SK-N-SH treated with all-trans-retinoic acid at 6 μM for 48 hours (cell line): Measurements from ENCODE around the gene LRIT2.

Source experiments
- ATAC-seq: fragments of 200-7000 bp; cut with Tn5 transposase; 3 replicates; pipeline ENCODE4 v1.9.1; 2020; ENCODE audit warnings: mild to moderate bottlenecking, moderate library complexity
- ARNTL ChIP-seq: fragments of 450-650 bp; formaldehyde crosslinking; IDR thresholded peaks from 2 replicates; pipeline ENCODE4 v1.5.0; 2020; ENCODE audit warnings: low read depth, mild to moderate bottlenecking, moderate library complexity, borderline replicate concordance
- BACH2 ChIP-seq: fragments of 250-450 bp; sonication (Bioruptor Pico); IDR thresholded peaks from 2 replicates; pipeline ENCODE4 v1.9.0; 2021; ENCODE audit warnings: mild to moderate bottlenecking, borderline replicate concordance
- CREB5 ChIP-seq: fragments of 250-450 bp; sonication (Bioruptor Pico); IDR thresholded peaks from 2 replicates; pipeline ENCODE4 v1.5.1; 2020; ENCODE audit warnings: low read depth, mild to moderate bottlenecking, moderate library complexity
- CSDC2 ChIP-seq: fragments of 250-450 bp; sonication (Bioruptor Pico); IDR thresholded peaks from 2 replicates; pipeline ENCODE4 v1.5.0; 2020; ENCODE audit warnings: mild to moderate bottlenecking, moderate library complexity
- CSRNP3 ChIP-seq: fragments of 250-450 bp; sonication (Bioruptor Pico); IDR thresholded peaks from 2 replicates; pipeline ENCODE4 v1.5.1; 2021; ENCODE audit warnings: mild to moderate bottlenecking, moderate library complexity
- ESRRG ChIP-seq: fragments of 250-450 bp; sonication (Bioruptor Pico); IDR thresholded peaks from 2 replicates; pipeline ENCODE4 v1.6.1; 2021; ENCODE audit warnings: mild to moderate bottlenecking
- GLIS3 ChIP-seq: fragments of 250-450 bp; sonication (Bioruptor Pico); IDR thresholded peaks from 2 replicates; pipeline ENCODE4 v1.5.0; 2020; ENCODE audit warnings: mild to moderate bottlenecking, moderate library complexity
- ISL1 ChIP-seq: fragments of 250-450 bp; sonication (Bioruptor Pico); IDR thresholded peaks from 2 replicates; pipeline ENCODE4 v2.1.2; 2022; ENCODE audit warnings: mild to moderate bottlenecking, moderate library complexity
- OSR1 ChIP-seq: fragments of 250-450 bp; sonication (Bioruptor Pico); IDR thresholded peaks from 2 replicates; pipeline ENCODE4 v1.8.0; 2022; ENCODE audit warnings: moderate library complexity, mild to moderate bottlenecking, inconsistent platforms
- PPARA ChIP-seq: fragments of 250-450 bp; sonication (Bioruptor Pico); IDR thresholded peaks from 2 replicates; pipeline ENCODE4 v1.5.0; 2020; ENCODE audit warnings: mild to moderate bottlenecking, borderline replicate concordance
- RARB ChIP-seq: fragments of 250-450 bp; sonication (Bioruptor Pico); IDR thresholded peaks from 2 replicates; pipeline ENCODE4 v1.8.0; 2021; ENCODE audit warnings: mild to moderate bottlenecking, moderate library complexity
- SNAI2 ChIP-seq: fragments of 250-450 bp; sonication (Bioruptor Pico); IDR thresholded peaks from 2 replicates; pipeline ENCODE4 v1.5.0; 2020; ENCODE audit warnings: mild to moderate bottlenecking, moderate library complexity
- TCF4 ChIP-seq: fragments of 250-450 bp; sonication (Bioruptor Pico); IDR thresholded peaks from 2 replicates; pipeline ENCODE4 v1.8.0; 2021; ENCODE audit warnings: mild to moderate bottlenecking, moderate library complexity, borderline replicate concordance
- TOX ChIP-seq: fragments of 250-450 bp; sonication (Bioruptor Pico); IDR thresholded peaks from 2 replicates; pipeline ENCODE4 v1.8.0; 2021; ENCODE audit warnings: mild to moderate bottlenecking, moderate library complexity, borderline replicate concordance
- ZC3H10 ChIP-seq: fragments of 250-450 bp; sonication (Bioruptor Pico); IDR thresholded peaks from 2 replicates; pipeline ENCODE4 v1.5.1; 2021; ENCODE audit warnings: mild to moderate bottlenecking, moderate library complexity
- ZFP3 ChIP-seq: fragments of 250-450 bp; sonication (Bioruptor Pico); IDR thresholded peaks from 2 replicates; pipeline ENCODE4 v1.5.0; 2020; ENCODE audit warnings: mild to moderate bottlenecking, moderate library complexity
- ZFP30 ChIP-seq: fragments of 450-650 bp; formaldehyde crosslinking; IDR thresholded peaks from 2 replicates; pipeline ENCODE4 v1.5.0; 2022; ENCODE audit warnings: mild to moderate bottlenecking, moderate library complexity
- ZNF565 ChIP-seq: fragments of 450-650 bp; formaldehyde crosslinking; conservative IDR thresholded peaks from 2 replicates; pipeline ENCODE4 v1.5.0; 2020; ENCODE audit warnings: low read depth, mild to moderate bottlenecking, moderate library complexity
- ZNF70 ChIP-seq: fragments of 450-650 bp; formaldehyde crosslinking; IDR thresholded peaks from 2 replicates; pipeline ENCODE4 v1.5.0; 2020; ENCODE audit warnings: mild to moderate bottlenecking, moderate library complexity
- ZNF8 ChIP-seq: fragments of 450-650 bp; formaldehyde crosslinking; IDR thresholded peaks from 2 replicates; pipeline ENCODE4 v1.5.0; 2020; ENCODE audit warnings: mild to moderate bottlenecking, moderate library complexity
- TF ChIP-seq, protein P1 (sequence below): fragments of 250-450 bp; sonication (Bioruptor Pico); IDR thresholded peaks from 2 replicates; pipeline ENCODE4 v1.8.0; 2021; ENCODE audit warnings: low read depth, mild to moderate bottlenecking, moderate library complexity, borderline replicate concordance
- TF ChIP-seq, protein P2 (sequence below): fragments of 250-450 bp; sonication (Bioruptor Pico); IDR thresholded peaks from 2 replicates; pipeline ENCODE4 v1.5.0; 2020; ENCODE audit warnings: mild to moderate bottlenecking, moderate library complexity

Gene LRIT2

GRCh38 chr10:84193327-84193726 is 32.0 kb downstream of the LRIT2 start:
- no peak for ATAC-seq
- no peak for TF ChIP-seq ISL1 (CRISPR knock-in tag)
- no peak for TF ChIP-seq CREB5 (CRISPR knock-in tag)
- TF ChIP-seq, protein P1, sequence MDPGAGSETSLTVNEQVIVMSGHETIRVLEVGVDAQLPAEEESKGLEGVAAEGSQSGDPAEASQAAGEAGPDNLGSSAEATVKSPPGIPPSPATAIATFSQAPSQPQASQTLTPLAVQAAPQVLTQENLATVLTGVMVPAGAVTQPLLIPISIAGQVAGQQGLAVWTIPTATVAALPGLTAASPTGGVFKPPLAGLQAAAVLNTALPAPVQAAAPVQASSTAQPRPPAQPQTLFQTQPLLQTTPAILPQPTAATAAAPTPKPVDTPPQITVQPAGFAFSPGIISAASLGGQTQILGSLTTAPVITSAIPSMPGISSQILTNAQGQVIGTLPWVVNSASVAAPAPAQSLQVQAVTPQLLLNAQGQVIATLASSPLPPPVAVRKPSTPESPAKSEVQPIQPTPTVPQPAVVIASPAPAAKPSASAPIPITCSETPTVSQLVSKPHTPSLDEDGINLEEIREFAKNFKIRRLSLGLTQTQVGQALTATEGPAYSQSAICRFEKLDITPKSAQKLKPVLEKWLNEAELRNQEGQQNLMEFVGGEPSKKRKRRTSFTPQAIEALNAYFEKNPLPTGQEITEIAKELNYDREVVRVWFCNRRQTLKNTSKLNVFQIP (CRISPR knock-in tag) = no peak
- TF ChIP-seq, protein P2, sequence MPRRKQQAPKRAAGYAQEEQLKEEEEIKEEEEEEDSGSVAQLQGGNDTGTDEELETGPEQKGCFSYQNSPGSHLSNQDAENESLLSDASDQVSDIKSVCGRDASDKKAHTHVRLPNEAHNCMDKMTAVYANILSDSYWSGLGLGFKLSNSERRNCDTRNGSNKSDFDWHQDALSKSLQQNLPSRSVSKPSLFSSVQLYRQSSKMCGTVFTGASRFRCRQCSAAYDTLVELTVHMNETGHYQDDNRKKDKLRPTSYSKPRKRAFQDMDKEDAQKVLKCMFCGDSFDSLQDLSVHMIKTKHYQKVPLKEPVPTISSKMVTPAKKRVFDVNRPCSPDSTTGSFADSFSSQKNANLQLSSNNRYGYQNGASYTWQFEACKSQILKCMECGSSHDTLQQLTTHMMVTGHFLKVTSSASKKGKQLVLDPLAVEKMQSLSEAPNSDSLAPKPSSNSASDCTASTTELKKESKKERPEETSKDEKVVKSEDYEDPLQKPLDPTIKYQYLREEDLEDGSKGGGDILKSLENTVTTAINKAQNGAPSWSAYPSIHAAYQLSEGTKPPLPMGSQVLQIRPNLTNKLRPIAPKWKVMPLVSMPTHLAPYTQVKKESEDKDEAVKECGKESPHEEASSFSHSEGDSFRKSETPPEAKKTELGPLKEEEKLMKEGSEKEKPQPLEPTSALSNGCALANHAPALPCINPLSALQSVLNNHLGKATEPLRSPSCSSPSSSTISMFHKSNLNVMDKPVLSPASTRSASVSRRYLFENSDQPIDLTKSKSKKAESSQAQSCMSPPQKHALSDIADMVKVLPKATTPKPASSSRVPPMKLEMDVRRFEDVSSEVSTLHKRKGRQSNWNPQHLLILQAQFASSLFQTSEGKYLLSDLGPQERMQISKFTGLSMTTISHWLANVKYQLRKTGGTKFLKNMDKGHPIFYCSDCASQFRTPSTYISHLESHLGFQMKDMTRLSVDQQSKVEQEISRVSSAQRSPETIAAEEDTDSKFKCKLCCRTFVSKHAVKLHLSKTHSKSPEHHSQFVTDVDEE (CRISPR knock-in tag) = no peak
- TF ChIP-seq SNAI2 (CRISPR knock-in tag) = no peak
- no peak for TF ChIP-seq BACH2
- no peak for TF ChIP-seq TCF4 (CRISPR knock-in tag)
- no peak for TF ChIP-seq ZFP3 (CRISPR knock-in tag)
- no peak for TF ChIP-seq ESRRG
- no peak for TF ChIP-seq GLIS3 (CRISPR knock-in tag)
- TF ChIP-seq CSRNP3 = no peak
- no peak for TF ChIP-seq OSR1 (CRISPR knock-in tag)
- TF ChIP-seq ZNF70 (CRISPR knock-in tag) = no peak
- no peak for TF ChIP-seq ZFP30 (CRISPR knock-in tag)
- no peak for TF ChIP-seq TOX
- TF ChIP-seq ZC3H10 (CRISPR knock-in tag) = no peak
- TF ChIP-seq ARNTL (CRISPR knock-in tag) = no peak
- TF ChIP-seq PPARA = no peak
- TF ChIP-seq CSDC2 (CRISPR knock-in tag) = no peak
- TF ChIP-seq RARB = no peak

DNA sequence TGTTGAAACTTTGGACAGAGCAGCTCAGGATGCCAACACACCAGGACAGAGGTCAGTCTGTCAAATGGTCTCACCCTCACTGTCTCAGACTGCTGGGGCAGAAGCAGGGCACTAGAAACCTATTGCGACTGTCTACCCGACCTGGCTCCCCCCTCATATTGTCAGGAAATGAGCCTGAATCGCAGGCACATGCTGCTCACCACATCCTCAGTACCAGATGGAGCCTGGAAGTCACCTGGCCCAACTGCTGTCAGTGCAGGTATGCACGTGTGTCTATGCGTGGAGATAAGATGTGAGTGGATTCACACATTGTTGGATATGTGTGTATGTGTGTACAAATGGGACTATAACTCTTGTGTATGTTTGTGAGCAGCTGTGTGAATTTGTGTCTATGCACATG is 34.2 kb downstream of the LRIT2 start:
- no peak for ATAC-seq

DNA sequence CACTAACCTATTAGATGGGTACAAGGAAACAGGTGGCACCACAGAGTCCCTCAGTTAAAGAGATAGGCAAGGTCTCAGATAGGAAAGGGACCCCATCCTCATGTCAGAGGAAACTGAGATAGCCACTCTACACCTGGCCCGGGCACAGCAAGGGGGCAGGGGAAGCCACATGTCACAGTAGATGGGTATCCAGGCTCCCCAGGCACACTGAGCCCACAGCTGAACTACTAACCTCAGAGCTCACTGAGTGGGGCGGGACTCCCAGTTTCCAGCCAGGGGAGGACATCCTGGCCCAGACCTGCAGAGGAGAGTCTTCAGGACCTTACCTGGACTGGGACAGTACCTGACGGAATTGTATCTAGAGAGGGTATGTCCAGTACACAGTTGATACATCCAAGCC is 34.7 kb downstream of the LRIT2 start:
- no peak for TF ChIP-seq ESRRG
- no peak for TF ChIP-seq ARNTL (CRISPR knock-in tag)
- TF ChIP-seq GLIS3 (CRISPR knock-in tag) = no peak
- no peak for ATAC-seq

More for the DNA sequence above, 34.2 kb downstream of the LRIT2 start:
- TF ChIP-seq ZC3H10 (CRISPR knock-in tag) (no peak), TCF4 (CRISPR knock-in tag) (no peak), CREB5 (CRISPR knock-in tag) (no peak)

DNA sequence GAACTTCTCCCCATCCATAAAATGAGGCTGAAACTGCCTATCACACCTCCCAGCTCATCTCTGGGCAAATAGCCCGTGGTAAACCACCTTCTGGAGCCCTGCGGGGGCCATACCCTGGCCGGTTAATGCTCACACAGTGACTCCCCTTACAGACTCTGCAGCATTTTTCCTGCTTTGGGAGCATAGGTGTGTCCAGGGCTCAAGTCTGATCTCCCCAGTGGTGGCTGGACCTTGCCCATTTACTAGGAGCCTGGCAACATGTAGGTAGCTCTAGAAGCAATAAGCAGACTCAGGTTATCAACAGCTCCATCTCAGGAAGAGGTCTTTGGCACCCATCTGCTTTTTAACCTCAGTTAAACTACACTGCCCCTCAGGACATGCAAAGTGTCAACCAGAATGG is 36.5 kb downstream of the LRIT2 start:
- TF ChIP-seq ZNF565 (CRISPR knock-in tag) = no peak
- no peak for TF ChIP-seq ZNF8 (CRISPR knock-in tag)
- no peak for TF ChIP-seq CSDC2 (CRISPR knock-in tag)
- TF ChIP-seq SNAI2 (CRISPR knock-in tag) = no peak
- no peak for ATAC-seq
